ENCODE data around the gene ABHD16A. TPM values are rescaled to one million over a fixed set of nuclear protein-coding genes. Genes with fewer than 3 reads are reported as not detected.

The ABHD16A gene
- total RNA-seq, 1 experiment from 2014 or later = 47.2 TPM

DNA sequence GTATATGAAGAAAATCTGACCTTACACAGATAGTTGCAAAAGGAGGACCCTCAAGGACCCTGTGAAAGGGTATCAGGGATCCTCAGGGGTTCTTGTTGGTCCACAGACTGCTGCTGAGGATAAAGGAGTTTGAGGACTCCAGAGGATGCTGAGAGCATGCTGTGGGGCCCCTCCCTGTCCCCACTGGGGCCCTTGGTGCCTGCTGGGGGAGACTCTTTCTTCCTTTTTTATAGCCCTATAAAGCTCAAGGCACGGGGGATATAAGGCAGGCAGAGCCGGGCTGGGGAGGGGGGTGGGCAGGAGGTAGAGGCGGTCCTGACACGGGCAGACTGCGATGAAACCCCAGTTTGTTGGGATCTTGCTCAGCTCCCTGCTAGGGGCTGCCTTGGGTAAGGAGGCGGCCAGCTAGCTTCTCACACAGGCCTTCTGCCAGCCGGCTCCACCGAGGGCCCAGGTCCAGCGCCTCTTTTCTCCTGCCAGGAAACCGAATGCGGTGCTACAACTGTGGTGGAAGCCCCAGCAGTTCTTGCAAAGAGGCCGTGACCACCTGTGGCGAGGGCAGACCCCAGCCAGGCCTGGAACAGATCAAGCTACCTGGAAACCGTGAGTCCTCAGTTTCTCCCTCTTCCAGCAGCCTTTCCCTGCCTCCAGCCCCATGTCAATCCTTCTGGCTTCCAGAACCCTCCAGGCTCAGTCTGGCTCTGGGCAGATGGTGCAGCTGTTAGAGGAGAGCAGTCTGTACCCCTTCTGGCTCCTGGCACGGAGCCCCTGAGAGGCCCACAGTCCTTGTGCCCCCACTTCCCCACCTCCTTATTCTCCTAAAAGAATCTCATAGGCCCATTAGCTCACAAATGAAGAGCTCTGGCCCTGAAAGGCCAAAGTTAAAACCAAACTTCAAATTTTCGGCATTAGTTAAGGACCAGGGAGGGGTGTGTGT, 12.2 kb upstream of the ABHD16A start, which contains the start of gene LY6G6D:
TSS of gene LY6G6D (plus strand) at position 327 of the 937 bp plus-strand sequence. CDS start at position 335, 8 bp downstream.
- Histone ChIP-seq H3K36me3 (ENCODE audit: control insufficient read depth, insufficient read depth, low read length) (no peaks in the 10 kb centered on the region), H3K9me3 (ENCODE audit: control insufficient read depth, insufficient read depth, low read depth, low read length) (no peaks in the 10 kb centered on the region), H3K27ac (ENCODE audit: low read length) (no peak within 1 kb of the TSS), H3K27me3 (ENCODE audit: control insufficient read depth, insufficient read depth, low read length) (no peaks in the 10 kb centered on the region), H3K4me1 (ENCODE audit: control insufficient read depth, insufficient read depth, low read length) (no peaks in the 10 kb centered on the region; the same call in 1 of the 2 replicates), H3K4me3 (ENCODE audit: low read depth in 2 of 2, low read length in 2 of 2) (no peak within 1 kb of the TSS)
- BruUV-seq (replicated peaks) = no TSS peak
- ChIA-PET CTCF (interaction anchor here (0.6 kb wide), 1 partner anchor 122 kb away, joined by 4 read pairs; no protein-coding TSS in a partner anchor), POLR2A (no interaction called here)
- DNase-seq (ENCODE audit: low read depth, low spot score) = no peak
- 0 out of 2 replicates have a peak, but pooled peaks have one; percentile 6 for ATAC-seq
- intact Hi-C loops (cut with micrococcal nuclease; ENCODE audit: unreplicated experiment) = no loop called here
- TF ChIP-seq SIN3A (IDR thresholded peaks at IDR 0.05; ENCODE audit: borderline replicate concordance, insufficient read depth, low read depth, low read length) (no peak), POLR2AphosphoS5 (IDR thresholded peaks at IDR 0.05; ENCODE audit: low read depth, low read length) (no peak), TCF7L2 (IDR thresholded peaks at IDR 0.05; ENCODE audit: low read depth, low read length) (no peak)
- TF ChIP-seq, protein P1, sequence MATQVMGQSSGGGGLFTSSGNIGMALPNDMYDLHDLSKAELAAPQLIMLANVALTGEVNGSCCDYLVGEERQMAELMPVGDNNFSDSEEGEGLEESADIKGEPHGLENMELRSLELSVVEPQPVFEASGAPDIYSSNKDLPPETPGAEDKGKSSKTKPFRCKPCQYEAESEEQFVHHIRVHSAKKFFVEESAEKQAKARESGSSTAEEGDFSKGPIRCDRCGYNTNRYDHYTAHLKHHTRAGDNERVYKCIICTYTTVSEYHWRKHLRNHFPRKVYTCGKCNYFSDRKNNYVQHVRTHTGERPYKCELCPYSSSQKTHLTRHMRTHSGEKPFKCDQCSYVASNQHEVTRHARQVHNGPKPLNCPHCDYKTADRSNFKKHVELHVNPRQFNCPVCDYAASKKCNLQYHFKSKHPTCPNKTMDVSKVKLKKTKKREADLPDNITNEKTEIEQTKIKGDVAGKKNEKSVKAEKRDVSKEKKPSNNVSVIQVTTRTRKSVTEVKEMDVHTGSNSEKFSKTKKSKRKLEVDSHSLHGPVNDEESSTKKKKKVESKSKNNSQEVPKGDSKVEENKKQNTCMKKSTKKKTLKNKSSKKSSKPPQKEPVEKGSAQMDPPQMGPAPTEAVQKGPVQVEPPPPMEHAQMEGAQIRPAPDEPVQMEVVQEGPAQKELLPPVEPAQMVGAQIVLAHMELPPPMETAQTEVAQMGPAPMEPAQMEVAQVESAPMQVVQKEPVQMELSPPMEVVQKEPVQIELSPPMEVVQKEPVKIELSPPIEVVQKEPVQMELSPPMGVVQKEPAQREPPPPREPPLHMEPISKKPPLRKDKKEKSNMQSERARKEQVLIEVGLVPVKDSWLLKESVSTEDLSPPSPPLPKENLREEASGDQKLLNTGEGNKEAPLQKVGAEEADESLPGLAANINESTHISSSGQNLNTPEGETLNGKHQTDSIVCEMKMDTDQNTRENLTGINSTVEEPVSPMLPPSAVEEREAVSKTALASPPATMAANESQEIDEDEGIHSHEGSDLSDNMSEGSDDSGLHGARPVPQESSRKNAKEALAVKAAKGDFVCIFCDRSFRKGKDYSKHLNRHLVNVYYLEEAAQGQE (IDR thresholded peaks at IDR 0.05; ENCODE audit: insufficient read depth in 1 of 2, low read depth in 2 of 2, low read length in 1 of 2) = no peak
- TF ChIP-seq, protein P2, sequence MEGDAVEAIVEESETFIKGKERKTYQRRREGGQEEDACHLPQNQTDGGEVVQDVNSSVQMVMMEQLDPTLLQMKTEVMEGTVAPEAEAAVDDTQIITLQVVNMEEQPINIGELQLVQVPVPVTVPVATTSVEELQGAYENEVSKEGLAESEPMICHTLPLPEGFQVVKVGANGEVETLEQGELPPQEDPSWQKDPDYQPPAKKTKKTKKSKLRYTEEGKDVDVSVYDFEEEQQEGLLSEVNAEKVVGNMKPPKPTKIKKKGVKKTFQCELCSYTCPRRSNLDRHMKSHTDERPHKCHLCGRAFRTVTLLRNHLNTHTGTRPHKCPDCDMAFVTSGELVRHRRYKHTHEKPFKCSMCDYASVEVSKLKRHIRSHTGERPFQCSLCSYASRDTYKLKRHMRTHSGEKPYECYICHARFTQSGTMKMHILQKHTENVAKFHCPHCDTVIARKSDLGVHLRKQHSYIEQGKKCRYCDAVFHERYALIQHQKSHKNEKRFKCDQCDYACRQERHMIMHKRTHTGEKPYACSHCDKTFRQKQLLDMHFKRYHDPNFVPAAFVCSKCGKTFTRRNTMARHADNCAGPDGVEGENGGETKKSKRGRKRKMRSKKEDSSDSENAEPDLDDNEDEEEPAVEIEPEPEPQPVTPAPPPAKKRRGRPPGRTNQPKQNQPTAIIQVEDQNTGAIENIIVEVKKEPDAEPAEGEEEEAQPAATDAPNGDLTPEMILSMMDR (IDR thresholded peaks at IDR 0.05) = no peak
- in situ Hi-C loops (cut with HindIII; ENCODE audit: low pct_unique_long_range_greater_than_20kb, low sequenced_read_pairs) = no loop called here

DNA sequence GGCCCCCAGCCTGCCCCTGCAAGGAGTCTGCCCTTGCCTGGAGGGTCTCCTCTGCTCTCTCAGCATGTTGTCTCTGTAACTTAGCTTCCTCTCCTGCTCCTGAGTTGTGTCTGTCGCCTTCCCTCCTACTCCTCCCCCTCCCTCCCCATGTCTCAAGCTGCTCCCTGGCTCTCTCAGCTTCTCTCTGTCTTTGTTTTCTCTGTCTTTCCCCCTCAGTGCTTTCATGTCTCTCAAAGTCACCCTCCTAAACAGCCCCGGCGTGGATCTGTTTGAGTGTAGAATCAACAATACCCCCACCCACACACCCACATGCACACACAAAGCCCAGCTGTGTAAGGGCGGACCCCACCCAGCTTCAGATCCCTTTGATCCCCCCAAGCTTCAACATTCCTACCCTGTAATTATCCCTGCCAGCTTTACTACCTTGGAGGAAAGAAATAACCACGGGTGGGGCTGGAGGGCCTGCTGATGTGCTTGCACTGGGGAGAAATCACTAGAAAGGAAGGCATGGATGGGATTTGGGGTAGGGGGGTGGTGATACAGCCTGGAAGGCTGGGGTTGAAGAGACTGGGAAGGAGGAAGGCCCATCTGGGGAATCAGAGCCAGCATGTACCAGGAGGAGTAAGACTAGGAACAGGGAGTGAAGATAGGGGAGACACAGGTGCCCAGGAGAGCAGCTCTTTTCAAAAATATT, 11.0 kb upstream of the ABHD16A start:
- Histone ChIP-seq H3K27ac (ENCODE audit: low read length) (no peak overlapping the region), H3K9me3 (ENCODE audit: control insufficient read depth, insufficient read depth, low read depth, low read length) (no peaks in the 10 kb centered on the region), H3K27me3 (ENCODE audit: control insufficient read depth, insufficient read depth, low read length) (no peaks in the 10 kb centered on the region), H3K36me3 (ENCODE audit: control insufficient read depth, insufficient read depth, low read length) (no peaks in the 10 kb centered on the region), H3K4me1 (ENCODE audit: control insufficient read depth, insufficient read depth, low read length) (no peaks in the 10 kb centered on the region; the same call in 1 of the 2 replicates), H3K4me3 (ENCODE audit: low read depth in 2 of 2, low read length in 2 of 2) (no peak overlapping the region)
- ChIA-PET CTCF (no interaction called here), POLR2A (interaction anchor here (0.5 to 0.7 kb wide), 2 partner anchors 16 to 20 kb away, joined by 4 to 9 read pairs; no protein-coding TSS in a partner anchor)
- no TSS peak for BruUV-seq (replicated peaks)
- TF ChIP-seq, protein P2 (IDR thresholded peaks at IDR 0.05) = no peak
- TF ChIP-seq POLR2AphosphoS5 (IDR thresholded peaks at IDR 0.05; ENCODE audit: low read depth, low read length) (no peak), TCF7L2 (IDR thresholded peaks at IDR 0.05; ENCODE audit: low read depth, low read length) (no peak), SIN3A (IDR thresholded peaks at IDR 0.05; ENCODE audit: borderline replicate concordance, insufficient read depth, low read depth, low read length) (no peak)
- TF ChIP-seq, protein P1 (IDR thresholded peaks at IDR 0.05; ENCODE audit: insufficient read depth in 1 of 2, low read depth in 2 of 2, low read length in 1 of 2) = no peak
- in situ Hi-C loops (cut with HindIII; ENCODE audit: low pct_unique_long_range_greater_than_20kb, low sequenced_read_pairs) (no loop called here), intact Hi-C loops (cut with micrococcal nuclease; ENCODE audit: unreplicated experiment) (no loop called here)
- no peak for ATAC-seq
- no peak for DNase-seq (ENCODE audit: low read depth, low spot score)

All from Panc1 (cell line).